ENCODE measurements around the gene CHMP5. TPM values are rescaled to one million over a fixed set of nuclear protein-coding genes. Genes with fewer than 3 reads are reported as not detected.
A peak's percentile ranks its signal among the peaks of the same experiment; 100 is the strongest.

Gene CHMP5
- total RNA-seq, 1 experiment from 2014 or later: 62.7 TPM

DNA sequence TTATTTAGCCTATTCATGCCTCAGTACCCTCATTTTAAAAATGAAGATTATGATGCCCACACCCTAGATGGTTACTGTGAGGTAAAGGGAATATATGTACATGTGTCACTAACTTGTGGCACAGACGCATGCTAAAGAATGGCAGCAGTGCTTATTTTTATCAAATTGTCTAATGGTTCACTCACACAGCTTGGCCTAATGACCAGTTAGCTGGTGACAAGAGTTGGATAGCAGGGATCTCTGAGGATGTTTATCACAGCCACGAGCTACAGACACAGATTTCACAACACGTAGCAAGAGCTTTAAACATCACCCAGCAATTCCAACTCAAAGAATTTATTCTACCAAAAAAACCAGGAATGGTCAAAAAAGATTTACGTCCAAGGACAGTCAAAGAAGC lies 7.6 kb upstream of the CHMP5 start:
- peaks cover 58% of the 10 kb centered on the region for H3K36me3 ChIP-seq
- H3K27me3 ChIP-seq: no peaks in the 10 kb centered on the region
- no peak for DNase-seq
- no peak overlapping the region for H3K4me3 ChIP-seq
- H3K9me3 ChIP-seq: no peaks in the 10 kb centered on the region

DNA sequence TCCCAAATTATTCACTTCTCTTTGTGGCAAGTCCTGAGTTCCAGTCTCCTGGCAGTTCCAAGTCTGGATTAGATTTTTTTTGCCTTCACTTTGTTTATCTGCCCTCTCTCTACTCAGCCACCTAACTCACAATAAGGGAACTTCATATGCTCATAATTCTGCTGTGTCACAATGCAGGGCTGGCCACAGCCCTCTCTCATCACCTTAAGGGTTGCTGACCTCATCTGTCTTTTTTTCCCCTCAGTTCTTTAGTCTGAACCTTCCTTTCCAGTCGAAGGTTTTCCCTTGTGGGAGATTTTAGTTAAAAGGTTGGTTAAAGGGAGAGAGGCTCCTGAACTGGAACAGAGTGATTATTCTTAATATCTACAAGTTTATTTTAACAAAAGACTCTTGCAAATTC lies 4.5 kb upstream of the CHMP5 start:
- peaks cover 53% of the 10 kb centered on the region for H3K36me3 ChIP-seq

DNA sequence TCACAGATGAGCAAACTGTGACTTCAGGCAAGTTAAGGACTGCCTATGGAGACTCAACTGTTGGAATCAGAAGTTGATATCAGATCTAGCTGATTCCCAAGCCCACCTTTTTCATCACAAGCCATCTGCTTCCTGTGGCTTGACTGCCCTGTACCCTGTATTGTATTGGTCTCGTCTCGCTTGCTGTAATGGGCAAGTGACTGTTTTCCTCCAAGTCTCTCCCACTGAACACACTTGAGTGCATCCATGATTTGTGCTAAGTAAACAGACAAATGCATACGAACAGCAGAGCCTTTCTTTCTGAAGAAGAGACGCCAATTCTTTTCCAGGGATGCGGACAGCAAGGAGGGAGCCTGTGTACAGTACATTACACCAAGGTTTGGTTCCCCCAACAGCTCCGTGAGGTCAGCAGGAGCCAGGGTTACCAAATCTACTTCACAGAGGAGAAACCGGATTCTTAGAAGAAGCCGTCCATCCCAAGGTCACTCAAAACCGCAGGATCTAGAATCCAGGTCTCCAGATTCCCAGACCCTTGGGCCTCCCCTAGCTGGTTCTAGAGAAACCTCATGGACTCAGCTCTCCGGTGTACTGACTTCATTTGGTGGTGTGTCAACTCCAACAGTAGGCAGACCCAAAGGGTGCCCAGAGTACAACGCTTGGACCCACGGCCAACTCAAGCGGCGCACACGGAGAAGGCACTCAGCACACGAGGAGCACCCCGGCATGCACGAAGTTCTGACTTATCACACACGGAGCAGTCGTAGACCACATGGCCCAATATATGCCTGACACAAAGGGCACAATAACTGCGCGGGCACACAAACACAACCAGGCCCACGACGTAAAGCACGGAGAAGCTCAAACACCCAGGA lies 1.5 kb upstream of the CHMP5 start:
- DNase-seq: no peak
- H3K9me3 ChIP-seq: no peaks in the 10 kb centered on the region
- peaks cover 47% of the 10 kb centered on the region for H3K36me3 ChIP-seq
- no peaks in the 10 kb centered on the region for H3K27me3 ChIP-seq
- H3K4me3 ChIP-seq: peak overlapping the region; percentile 78

More for the DNA sequence above, 4.5 kb upstream of the CHMP5 start:
- no peaks in the 10 kb centered on the region for H3K27me3 ChIP-seq
- DNase-seq: no peak
- H3K9me3 ChIP-seq: no peaks in the 10 kb centered on the region
- no peak overlapping the region for H3K4me3 ChIP-seq

DNA sequence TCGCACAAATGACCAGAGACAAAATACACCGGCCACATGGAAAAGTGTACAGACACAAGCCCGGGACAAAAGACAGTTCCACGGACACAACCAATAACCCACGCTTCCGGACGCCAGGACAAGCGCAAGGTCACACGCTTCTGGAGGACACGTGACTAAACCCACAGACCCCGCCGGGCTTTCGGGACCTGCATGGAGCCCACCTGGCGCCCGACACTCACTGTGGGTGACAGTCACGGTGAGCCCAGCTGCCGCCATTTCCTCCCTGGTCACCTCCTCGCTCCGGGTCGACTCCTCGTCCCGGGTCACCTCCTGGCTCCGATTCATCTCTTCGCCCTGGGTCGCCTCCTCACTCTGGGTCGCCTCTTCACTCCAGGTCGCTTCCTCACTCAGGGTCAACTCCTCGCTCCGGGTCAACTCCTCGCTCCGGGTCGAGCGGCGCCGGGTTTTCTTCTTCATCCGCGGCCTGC lies 811 bp upstream of the CHMP5 start:
- Histone ChIP-seq H3K4me3 (peak overlapping the region; percentile 78), H3K36me3 (peaks cover 47% of the 10 kb centered on the region), H3K9me3 (no peaks in the 10 kb centered on the region), H3K27me3 (no peaks in the 10 kb centered on the region)
- peak; percentile 20 for DNase-seq

DNA sequence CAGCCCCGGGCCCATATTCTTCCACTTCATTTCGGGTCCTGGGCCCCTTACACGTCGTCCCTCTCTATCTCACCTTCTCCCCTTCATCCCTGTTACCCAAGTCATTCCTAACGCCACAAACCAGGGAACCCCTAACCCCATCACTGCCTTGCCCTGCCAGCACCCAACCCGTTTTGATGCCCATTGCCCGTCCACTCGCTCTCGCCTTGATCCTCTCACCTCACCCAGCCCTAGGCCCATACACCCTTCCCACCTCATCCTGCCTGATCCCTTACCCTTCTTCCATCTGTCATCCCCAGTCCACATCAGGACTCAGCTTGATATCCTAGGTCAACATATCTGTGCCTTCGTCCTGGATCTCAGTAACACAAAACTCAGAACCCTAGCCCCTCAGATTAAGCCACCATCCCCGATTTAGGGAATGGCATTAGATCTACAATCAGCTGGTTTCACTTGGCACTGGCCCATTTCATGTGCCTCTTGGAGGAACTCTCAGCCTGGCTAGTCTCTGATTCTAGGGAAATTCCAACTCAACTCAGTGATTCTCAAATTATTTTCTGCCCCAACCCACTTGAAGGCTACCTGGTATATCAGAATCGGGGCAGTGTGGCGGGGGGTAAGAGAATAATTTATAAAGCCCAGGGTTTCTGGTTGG lies 489 bp downstream of the CHMP5 start:
- no peaks in the 10 kb centered on the region for H3K27me3 ChIP-seq
- H3K4me3 ChIP-seq: peak overlapping the region; percentile 78
- peaks cover 36% of the 10 kb centered on the region for H3K36me3 ChIP-seq
- no peaks in the 10 kb centered on the region for H3K9me3 ChIP-seq
- DNase-seq: no peak

DNA sequence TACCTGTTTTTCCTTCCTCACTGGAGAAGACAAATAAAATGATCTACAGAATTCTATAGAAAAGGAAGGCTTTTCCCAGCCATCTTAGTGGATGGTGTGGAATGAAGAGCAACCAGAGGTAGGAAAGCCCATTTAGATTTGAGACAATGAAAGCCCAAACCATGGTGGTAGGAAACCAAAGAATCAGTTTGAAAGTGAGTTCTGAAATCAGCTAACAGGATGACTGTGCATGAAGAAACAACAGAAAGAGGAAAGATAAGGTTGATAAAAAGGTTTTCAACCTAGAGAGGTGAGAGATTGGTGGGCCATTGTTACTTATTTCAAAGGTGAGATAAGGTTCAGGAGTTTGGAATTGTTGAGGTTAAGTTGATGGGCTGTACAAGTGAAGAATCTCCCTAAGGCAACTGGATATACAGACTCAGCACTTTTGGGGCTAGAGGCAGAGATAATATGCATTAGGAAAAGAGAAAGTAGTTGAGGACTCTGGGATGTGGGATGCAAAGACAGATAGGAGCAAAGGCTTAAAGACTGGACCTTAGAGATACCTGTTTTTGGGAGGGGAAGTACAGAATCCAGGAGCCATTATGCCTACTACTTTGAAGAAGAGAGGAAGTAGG lies 2.4 kb downstream of the CHMP5 start:
- Histone ChIP-seq H3K9me3 (no peaks in the 10 kb centered on the region), H3K4me3 (no peak overlapping the region), H3K27me3 (no peaks in the 10 kb centered on the region), H3K36me3 (peaks cover 26% of the 10 kb centered on the region)
- no peak for DNase-seq

DNA sequence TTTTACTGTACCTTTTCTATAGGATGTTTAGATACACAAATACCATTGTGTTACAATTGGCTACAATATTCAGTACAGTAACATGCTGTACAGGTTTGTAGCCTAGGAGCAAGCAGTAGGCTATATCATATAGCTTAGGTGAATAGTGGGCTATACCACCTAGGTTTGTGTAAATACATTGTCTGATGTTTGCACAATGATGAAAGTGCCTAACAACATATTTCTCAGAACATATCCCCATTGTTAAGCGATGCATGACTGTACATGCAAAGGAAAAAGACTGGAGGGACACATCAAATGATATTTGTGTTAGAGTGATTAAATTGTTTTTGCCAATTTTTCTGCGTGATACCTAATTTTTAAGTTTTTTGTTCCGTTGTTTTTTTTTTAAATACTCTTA lies 5.3 kb downstream of the CHMP5 start:
- H3K4me3 ChIP-seq: no peak overlapping the region
- H3K27me3 ChIP-seq: no peaks in the 10 kb centered on the region
- H3K36me3 ChIP-seq: peaks cover 29% of the 10 kb centered on the region
- no peak for DNase-seq
- no peaks in the 10 kb centered on the region for H3K9me3 ChIP-seq

DNA sequence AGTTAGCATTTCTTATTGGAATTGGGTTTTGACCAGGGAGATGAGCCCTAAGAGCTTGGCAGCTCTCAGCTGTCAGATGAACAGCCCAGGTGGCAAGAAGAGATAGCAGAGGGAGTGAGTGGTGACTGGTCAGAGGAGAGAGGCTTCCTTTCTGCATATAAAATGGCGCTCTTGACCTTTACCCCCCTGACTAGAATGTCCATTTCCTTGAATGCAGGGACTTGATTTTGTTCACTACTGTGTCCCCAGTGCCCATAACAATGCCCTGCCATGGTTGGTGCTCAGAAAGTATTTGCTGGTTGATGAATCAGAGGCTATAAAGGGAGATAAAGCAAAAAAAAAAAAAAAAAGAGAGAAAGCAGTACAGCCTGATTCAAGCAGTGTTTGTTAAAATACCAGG lies 7.2 kb downstream of the CHMP5 start:
- Histone ChIP-seq H3K36me3 (peaks cover 30% of the 10 kb centered on the region), H3K4me3 (no peak overlapping the region), H3K9me3 (no peaks in the 10 kb centered on the region), H3K27me3 (no peaks in the 10 kb centered on the region)
- DNase-seq: no peak

DNA sequence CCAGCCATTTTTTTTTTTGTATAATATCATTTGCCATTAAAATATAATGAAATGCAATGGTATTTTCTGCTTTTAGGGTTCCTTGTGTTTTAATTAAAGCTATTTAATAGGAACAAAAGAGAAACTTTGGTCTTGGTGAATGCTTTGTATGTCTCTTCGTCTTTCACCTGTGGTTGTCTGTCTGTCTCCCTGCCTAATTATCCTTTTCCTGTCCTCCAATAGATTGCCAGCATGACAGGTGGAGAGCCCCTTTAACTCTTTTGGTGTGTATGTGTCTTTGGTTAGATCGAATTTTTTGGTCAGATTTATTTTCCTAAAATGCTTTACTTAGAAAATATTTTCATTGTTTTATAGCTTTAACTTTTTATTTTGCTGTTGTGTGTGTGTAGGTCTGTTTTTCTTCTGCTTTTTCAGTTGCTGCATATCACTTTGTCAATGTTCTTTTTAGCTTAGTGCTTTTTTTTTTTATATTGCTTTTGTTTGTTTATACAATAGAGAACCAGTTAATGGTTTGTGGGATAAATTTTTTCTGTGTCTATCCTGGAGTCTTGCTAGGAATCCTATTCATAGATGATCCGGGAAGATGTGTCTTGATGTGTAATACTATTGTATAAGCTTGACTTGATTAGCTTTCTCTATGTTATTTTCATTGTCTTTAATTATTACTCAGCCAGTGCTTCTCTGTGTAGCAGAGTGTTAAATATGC lies 8.6 kb downstream of the CHMP5 start:
- no peak for DNase-seq
- Histone ChIP-seq H3K9me3 (no peaks in the 10 kb centered on the region), H3K27me3 (no peaks in the 10 kb centered on the region), H3K36me3 (peaks cover 36% of the 10 kb centered on the region), H3K4me3 (no peak overlapping the region)

DNA sequence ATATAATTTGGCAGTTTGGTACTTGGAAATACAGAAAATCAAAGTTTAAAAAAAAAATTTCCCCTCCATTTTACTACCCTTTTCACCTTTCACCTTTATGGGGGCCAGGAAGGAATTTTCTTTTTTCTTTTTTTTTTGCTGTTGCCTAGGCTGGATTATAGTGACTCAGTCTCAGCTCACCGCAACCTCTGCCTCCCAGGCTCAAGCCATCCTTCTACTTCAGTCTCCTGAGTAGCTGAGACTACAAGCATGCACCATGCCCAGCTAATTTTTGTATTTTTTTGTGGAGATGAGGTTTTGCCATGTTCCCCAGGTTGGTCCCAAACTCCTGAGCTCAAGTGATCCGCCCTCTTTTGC lies 9.1 kb downstream of the CHMP5 start:
- Histone ChIP-seq H3K4me3 (no peak overlapping the region), H3K36me3 (peaks cover 35% of the 10 kb centered on the region), H3K9me3 (no peaks in the 10 kb centered on the region), H3K27me3 (no peaks in the 10 kb centered on the region)
- no peak for DNase-seq

DNA sequence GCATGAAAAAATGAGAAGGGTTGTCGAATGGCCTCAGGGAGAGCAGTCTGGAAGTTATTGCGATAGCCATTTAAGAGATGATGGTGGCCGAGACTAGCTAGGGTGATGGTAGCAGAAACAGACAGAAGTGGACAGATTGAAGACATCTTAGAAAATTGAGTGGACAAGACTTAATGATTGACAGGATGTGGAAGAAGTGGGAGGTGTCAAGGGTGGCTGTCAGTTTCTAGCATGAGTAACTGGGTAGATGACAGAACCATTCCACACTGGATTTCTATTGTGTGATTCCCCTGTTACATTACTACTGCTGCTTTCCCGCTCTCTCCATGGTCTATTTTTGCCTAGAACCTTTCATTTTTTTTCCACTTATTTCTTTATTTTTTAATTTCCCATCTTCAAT lies 12.6 kb downstream of the CHMP5 start:
- no peak for DNase-seq
- Histone ChIP-seq H3K36me3 (peaks cover 27% of the 10 kb centered on the region), H3K9me3 (no peaks in the 10 kb centered on the region), H3K27me3 (no peaks in the 10 kb centered on the region), H3K4me3 (no peak overlapping the region)

DNA sequence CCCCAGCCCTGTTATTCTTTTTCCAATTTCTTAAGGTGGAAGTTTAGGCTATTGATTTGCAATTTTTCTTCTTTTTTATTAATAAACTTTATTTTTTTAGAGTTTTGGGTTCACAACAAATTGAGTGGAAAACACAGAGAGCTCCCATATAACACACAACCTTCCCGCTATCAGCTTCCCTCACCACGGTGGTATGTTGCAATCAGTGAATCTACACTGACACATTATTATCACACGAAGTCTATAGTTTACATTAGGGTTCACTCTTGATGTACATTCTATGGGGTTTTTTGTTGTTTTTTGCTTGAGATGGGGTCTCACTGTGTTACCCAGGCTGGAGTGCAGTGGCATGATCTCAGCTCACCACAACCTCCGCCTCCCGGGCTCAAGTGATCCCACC lies 20.7 kb downstream of the CHMP5 start:
- H3K27me3 ChIP-seq: no peaks in the 10 kb centered on the region
- H3K36me3 ChIP-seq: no peaks in the 10 kb centered on the region; the same call in 1 of the 2 replicates
- H3K9me3 ChIP-seq: no peaks in the 10 kb centered on the region
- DNase-seq: no peak
- no peak overlapping the region for H3K4me3 ChIP-seq

DNA sequence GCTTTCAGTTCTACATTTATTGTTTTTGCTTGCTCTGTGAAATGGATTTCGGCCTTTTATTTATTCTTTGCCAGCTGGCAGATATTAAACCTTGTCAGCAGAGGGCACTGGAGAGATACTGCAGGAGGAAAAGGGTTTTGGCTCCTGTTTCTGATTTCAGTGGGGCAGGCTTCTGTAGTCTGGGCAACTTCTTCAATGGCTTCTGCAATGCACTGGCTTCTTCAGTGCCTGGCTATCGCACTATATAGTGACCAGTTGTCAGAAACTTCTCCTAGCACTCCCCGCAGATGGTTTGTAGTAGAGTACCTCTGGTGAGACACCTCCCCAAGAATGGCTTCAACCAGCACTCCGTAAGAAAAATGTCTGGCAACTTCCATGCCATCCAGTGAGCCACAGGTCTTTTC lies 22.2 kb downstream of the CHMP5 start:
- Histone ChIP-seq H3K9me3 (no peaks in the 10 kb centered on the region), H3K36me3 (peaks cover 3% of the 10 kb centered on the region), H3K4me3 (no peak overlapping the region), H3K27me3 (no peaks in the 10 kb centered on the region)
- peak; percentile 32 for DNase-seq

DNA sequence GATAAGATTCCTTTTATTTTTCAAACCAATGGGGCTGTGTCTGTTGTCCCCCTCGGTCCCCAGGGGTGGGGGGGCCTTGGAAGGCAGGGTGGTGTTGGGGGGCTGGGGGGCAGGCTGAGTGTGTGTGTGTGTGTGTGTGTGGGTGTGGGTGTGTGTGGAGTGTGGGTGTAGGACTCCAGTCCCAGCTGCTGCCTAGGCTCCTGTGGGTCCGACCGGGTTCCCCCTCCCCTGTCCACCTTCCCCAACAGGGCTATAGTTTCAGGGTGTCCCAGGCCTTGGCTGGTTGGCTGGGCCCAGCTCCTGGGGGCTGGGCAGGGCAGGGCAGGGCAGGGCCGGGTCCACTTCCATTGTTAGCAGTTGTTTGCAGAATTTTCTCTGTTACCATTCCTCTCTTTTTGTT lies 23.4 kb downstream of the CHMP5 start:
- Histone ChIP-seq H3K27me3 (no peaks in the 10 kb centered on the region), H3K9me3 (no peaks in the 10 kb centered on the region), H3K36me3 (peaks cover 14% of the 10 kb centered on the region), H3K4me3 (no peak overlapping the region)
- DNase-seq: no peak

DNA sequence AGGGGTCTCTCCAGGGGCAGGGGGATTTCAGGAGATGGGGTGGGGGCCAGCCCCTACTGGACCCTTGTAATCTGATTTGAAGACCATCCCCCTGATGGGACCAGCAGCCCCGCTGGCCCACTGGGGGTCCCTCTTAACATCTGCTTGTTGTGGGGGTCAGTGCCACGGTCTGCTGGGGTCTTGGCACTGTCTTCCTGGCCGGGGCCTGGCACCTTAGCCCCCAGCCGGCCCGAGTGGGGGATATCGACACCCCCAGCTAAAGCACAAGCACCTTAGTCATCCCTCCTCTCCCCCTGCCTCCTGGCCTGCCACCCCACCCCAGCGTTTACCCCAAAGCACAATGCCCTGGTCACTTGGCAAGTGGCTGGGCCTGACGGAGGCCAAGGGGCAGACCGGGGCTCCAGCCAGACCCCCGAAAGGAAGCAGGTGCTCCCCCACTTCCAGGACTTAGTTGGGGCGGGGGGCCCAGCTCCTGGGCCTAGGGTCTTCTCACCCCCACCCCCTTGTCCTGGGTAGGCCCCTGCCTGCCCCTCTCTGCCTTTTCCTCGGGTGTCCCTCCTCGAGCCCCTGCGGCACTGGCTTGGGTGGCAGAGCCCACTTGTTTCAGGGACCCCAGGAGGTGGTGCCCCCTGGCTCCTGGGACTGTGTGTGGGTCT lies 24.1 kb downstream of the CHMP5 start:
- no peaks in the 10 kb centered on the region for H3K9me3 ChIP-seq
- no peaks in the 10 kb centered on the region for H3K27me3 ChIP-seq
- no peak for DNase-seq
- no peak overlapping the region for H3K4me3 ChIP-seq
- H3K36me3 ChIP-seq: peaks cover 21% of the 10 kb centered on the region

DNA sequence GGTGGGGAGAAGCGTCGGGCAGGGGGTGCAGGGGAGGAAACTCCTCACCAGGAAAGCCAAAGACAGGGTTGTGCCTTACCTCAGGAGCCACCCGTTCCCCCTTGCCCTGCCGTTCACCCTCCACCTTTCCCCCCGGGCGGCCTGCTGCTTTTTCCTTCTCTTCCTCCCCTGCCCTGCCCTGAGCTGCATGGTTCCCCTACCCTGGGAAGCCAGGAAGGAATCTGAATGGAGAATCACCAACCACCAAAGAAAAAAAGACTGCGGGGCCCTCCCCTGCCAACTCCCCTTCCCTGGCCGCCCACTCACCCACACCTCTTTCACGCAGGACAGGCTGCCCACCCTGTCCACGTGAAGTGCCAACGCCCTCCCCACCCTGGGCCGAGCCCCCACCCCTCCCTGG lies 24.6 kb downstream of the CHMP5 start:
- Histone ChIP-seq H3K36me3 (peaks cover 27% of the 10 kb centered on the region), H3K9me3 (no peaks in the 10 kb centered on the region), H3K4me3 (peak overlapping the region; percentile 87), H3K27me3 (no peaks in the 10 kb centered on the region)
- DNase-seq: peak; percentile 26

DNA sequence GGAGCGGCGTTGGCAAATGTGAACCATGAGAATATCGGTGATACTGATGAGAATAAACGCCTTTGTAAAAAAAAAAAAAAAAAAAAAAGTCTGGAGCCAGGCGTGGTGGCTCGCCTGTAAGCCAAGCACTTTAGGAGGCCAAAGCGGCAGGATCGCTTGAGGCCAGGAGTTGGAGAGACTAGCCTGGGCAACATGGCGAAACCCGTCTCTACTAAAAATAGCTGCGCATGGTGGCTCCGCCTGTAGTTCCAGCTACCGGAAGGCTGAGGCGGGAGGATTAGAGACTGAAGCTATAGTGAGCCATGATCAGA lies 25.0 kb downstream of the CHMP5 start:
- no peaks in the 10 kb centered on the region for H3K27me3 ChIP-seq
- no peak for DNase-seq
- H3K4me3 ChIP-seq: peak overlapping the region; percentile 87
- H3K9me3 ChIP-seq: no peaks in the 10 kb centered on the region
- H3K36me3 ChIP-seq: peaks cover 29% of the 10 kb centered on the region

Measured in MG63 (cell line).